Adipocyte (in vitro differentiated cells): ENCODE measurements around the gene VPS26C.

Source experiments
- DNase-seq: peaks from one replicate; pipeline ENCODE4 v3.0.0-alpha.2; 2015; ENCODE audit warnings: low read depth
- H3K27me3 ChIP-seq: replicated peaks from 2 replicates; pipeline ENCODE4 v1.7.0; 2013; ENCODE audit warnings: mild to moderate bottlenecking, low read length, moderate library complexity; ENCODE audit not compliant: control insufficient read depth, insufficient read depth
- H3K36me3 ChIP-seq: 2 replicates; pipeline ENCODE4 v1.7.0; 2013; ENCODE audit warnings: low read length, mild to moderate bottlenecking, moderate library complexity; ENCODE audit not compliant: control insufficient read depth, insufficient read depth, severe bottlenecking
- H3K4me1 ChIP-seq: 2 replicates; pipeline ENCODE4 v1.7.0; 2013; ENCODE audit warnings: mild to moderate bottlenecking, low read length, moderate library complexity; ENCODE audit not compliant: control insufficient read depth, insufficient read depth
- H3K4me3 ChIP-seq: 2 replicates; pipeline ENCODE4 v1.7.0; 2013; ENCODE audit warnings: mild to moderate bottlenecking, low read length, moderate library complexity
- H3K9ac ChIP-seq: 2 replicates; pipeline ENCODE4 v1.7.0; 2013; ENCODE audit warnings: mild to moderate bottlenecking, low read length, moderate library complexity
- H3K9me3 ChIP-seq: 2 replicates; pipeline ENCODE4 v1.7.0; 2013; ENCODE audit warnings: mild to moderate bottlenecking, low read length, moderate library complexity; ENCODE audit not compliant: control insufficient read depth

The VPS26C gene

GRCh38 chr21:37197746-37198145, 69.4 kb downstream of the VPS26C start:
- Histone ChIP-seq H3K4me1 (no peaks in the 10 kb centered on the region), H3K27me3 (no peaks in the 10 kb centered on the region), H3K4me3 (no peak overlapping the region), H3K36me3 (peaks cover 95% of the 10 kb centered on the region), H3K9ac (no peak overlapping the region), H3K9me3 (no peaks in the 10 kb centered on the region)
- no peak for DNase-seq

- DNase-seq = no peak
- H3K4me3 ChIP-seq = no peak overlapping the region
- H3K9ac ChIP-seq = no peak overlapping the region
- H3K27me3 ChIP-seq = no peaks in the 10 kb centered on the region
- peaks cover 95% of the 10 kb centered on the region for H3K36me3 ChIP-seq
- H3K4me1 ChIP-seq = no peaks in the 10 kb centered on the region
- H3K9me3 ChIP-seq = no peaks in the 10 kb centered on the region
These were observed 70.3 kb downstream of the VPS26C start for GRCh38 chr21:37196847-37197246.

GRCh38 chr21:37195610-37196009, 71.5 kb downstream of the VPS26C start:
- H3K4me1 ChIP-seq = no peaks in the 10 kb centered on the region
- peaks cover 95% of the 10 kb centered on the region for H3K36me3 ChIP-seq
- no peak overlapping the region for H3K4me3 ChIP-seq
- no peaks in the 10 kb centered on the region for H3K27me3 ChIP-seq
- no peak overlapping the region for H3K9ac ChIP-seq
- no peaks in the 10 kb centered on the region for H3K9me3 ChIP-seq
- DNase-seq = no peak

GRCh38 chr21:37195059-37195458, 72.1 kb downstream of the VPS26C start:
- no peak overlapping the region for H3K9ac ChIP-seq
- no peaks in the 10 kb centered on the region for H3K27me3 ChIP-seq
- peaks cover 95% of the 10 kb centered on the region for H3K36me3 ChIP-seq

GRCh38 chr21:37193676-37194075, 73.5 kb downstream of the VPS26C start:
- no peak for DNase-seq
- Histone ChIP-seq H3K9me3 (no peaks in the 10 kb centered on the region), H3K36me3 (peaks cover 94% of the 10 kb centered on the region), H3K27me3 (no peaks in the 10 kb centered on the region), H3K4me3 (no peak overlapping the region), H3K9ac (no peak overlapping the region), H3K4me1 (no peaks in the 10 kb centered on the region)

More at GRCh38 chr21:37195059-37195458, 72.1 kb downstream of the VPS26C start:
- no peak for DNase-seq
- no peak overlapping the region for H3K4me3 ChIP-seq
- no peaks in the 10 kb centered on the region for H3K9me3 ChIP-seq
- H3K4me1 ChIP-seq = no peaks in the 10 kb centered on the region

GRCh38 chr21:37193006-37193405, 74.1 kb downstream of the VPS26C start:
- no peak overlapping the region for H3K4me3 ChIP-seq
- peaks cover 94% of the 10 kb centered on the region for H3K36me3 ChIP-seq
- no peaks in the 10 kb centered on the region for H3K9me3 ChIP-seq
- H3K9ac ChIP-seq = no peak overlapping the region
- DNase-seq = no peak
- H3K27me3 ChIP-seq = no peaks in the 10 kb centered on the region
- no peaks in the 10 kb centered on the region for H3K4me1 ChIP-seq

GRCh38 chr21:37192019-37192418, 75.1 kb downstream of the VPS26C start:
- peaks cover 97% of the 10 kb centered on the region for H3K36me3 ChIP-seq
- no peak overlapping the region for H3K4me3 ChIP-seq
- H3K27me3 ChIP-seq = no peaks in the 10 kb centered on the region
- no peak for DNase-seq
- H3K9ac ChIP-seq = no peak overlapping the region
- H3K4me1 ChIP-seq = no peaks in the 10 kb centered on the region
- H3K9me3 ChIP-seq = no peaks in the 10 kb centered on the region

- H3K9me3 ChIP-seq = no peaks in the 10 kb centered on the region
- no peak for DNase-seq
- no peak overlapping the region for H3K9ac ChIP-seq
- no peaks in the 10 kb centered on the region for H3K27me3 ChIP-seq
- H3K4me1 ChIP-seq = no peaks in the 10 kb centered on the region
- peaks cover 79% of the 10 kb centered on the region for H3K36me3 ChIP-seq
- no peak overlapping the region for H3K4me3 ChIP-seq
These were observed 78.3 kb downstream of the VPS26C start for GRCh38 chr21:37188825-37189224.

GRCh38 chr21:37186983-37187382, 80.2 kb downstream of the VPS26C start:
- H3K36me3 ChIP-seq = peaks cover 78% of the 10 kb centered on the region
- no peaks in the 10 kb centered on the region for H3K27me3 ChIP-seq
- no peaks in the 10 kb centered on the region for H3K4me1 ChIP-seq
- H3K4me3 ChIP-seq = no peak overlapping the region
- DNase-seq = no peak
- no peak overlapping the region for H3K9ac ChIP-seq
- no peaks in the 10 kb centered on the region for H3K9me3 ChIP-seq

GRCh38 chr21:37184784-37185593, 82.1 kb downstream of the VPS26C start:
- H3K9me3 ChIP-seq = no peaks in the 10 kb centered on the region
- no peak for DNase-seq
- no peak overlapping the region for H3K4me3 ChIP-seq
- no peak overlapping the region for H3K9ac ChIP-seq
- no peaks in the 10 kb centered on the region for H3K27me3 ChIP-seq
- H3K36me3 ChIP-seq = peaks cover 73% of the 10 kb centered on the region
- H3K4me1 ChIP-seq = no peaks in the 10 kb centered on the region

- Histone ChIP-seq H3K36me3 (peaks cover 71% of the 10 kb centered on the region), H3K9me3 (no peaks in the 10 kb centered on the region)
These were observed 83.4 kb downstream of the VPS26C start for GRCh38 chr21:37183749-37184148.

GRCh38 chr21:37182222-37182621, 84.9 kb downstream of the VPS26C start:
- H3K36me3 ChIP-seq = peaks cover 71% of the 10 kb centered on the region
- no peaks in the 10 kb centered on the region for H3K27me3 ChIP-seq
- no peak overlapping the region for H3K4me3 ChIP-seq
- no peaks in the 10 kb centered on the region for H3K9me3 ChIP-seq
- H3K4me1 ChIP-seq = no peaks in the 10 kb centered on the region
- no peak overlapping the region for H3K9ac ChIP-seq
- no peak for DNase-seq

More at GRCh38 chr21:37183749-37184148, 83.4 kb downstream of the VPS26C start:
- Histone ChIP-seq H3K27me3 (no peaks in the 10 kb centered on the region), H3K9ac (no peak overlapping the region), H3K4me3 (no peak overlapping the region), H3K4me1 (no peaks in the 10 kb centered on the region)
- DNase-seq = no peak
